Astrocyte (in vitro differentiated cells and primary cell): ENCODE results near the gene LCE5A. TPM values are rescaled to one million over a fixed set of nuclear protein-coding genes. Genes with fewer than 3 reads are reported as not detected.
"Not testable (repeated sequence)": the region's sequence is repeated elsewhere in the genome, so short reads cannot be mapped to it uniquely, and the experiment has no call there.

Experiments used
- DNase-seq: peaks from one replicate; pipeline ENCODE4 v3.0.0-alpha.2; 2010; ENCODE audit warnings: low read depth
- FAIRE-seq: peaks from 2 replicates; lab custom pipeline; 2011; peaks lifted over from hg19 to GRCh38; lab: Jason Lieb, UNC
- H2AFZ ChIP-seq: 2 replicates; pipeline ENCODE4 v1.6.0; 2012; ENCODE audit warnings: low read depth, low read length, inconsistent platforms
- H3K27ac ChIP-seq: 2 replicates; pipeline ENCODE4 v1.5.1; 2011; ENCODE audit warnings: low read depth, low read length, inconsistent platforms
- H3K27me3 ChIP-seq: 2 replicates; pipeline ENCODE4 v1.6.0; 2011; ENCODE audit warnings: low read length, inconsistent platforms; ENCODE audit not compliant: insufficient read depth
- H3K36me3 ChIP-seq: 2 replicates; pipeline ENCODE4 v1.5.1; 2011; ENCODE audit warnings: low read length, inconsistent platforms; ENCODE audit not compliant: insufficient read depth
- H3K4me1 ChIP-seq: 2 replicates; pipeline ENCODE4 v1.5.1; 2011; ENCODE audit warnings: low read length, inconsistent platforms; ENCODE audit not compliant: insufficient read depth
- H3K4me2 ChIP-seq: 2 replicates; pipeline ENCODE4 v1.6.0; 2012; ENCODE audit warnings: low read length, inconsistent platforms
- H3K4me3 ChIP-seq: 2 replicates; pipeline ENCODE4 v1.5.1; 2011; ENCODE audit warnings: low read depth, mild to moderate bottlenecking, low read length, inconsistent platforms; ENCODE audit not compliant: insufficient read depth
- H3K79me2 ChIP-seq: 2 replicates; pipeline ENCODE4 v1.6.0; 2012; ENCODE audit warnings: mild to moderate bottlenecking, low read length, inconsistent platforms; ENCODE audit not compliant: insufficient read depth
- H3K9ac ChIP-seq: 2 replicates; pipeline ENCODE4 v1.6.0; 2012; ENCODE audit warnings: mild to moderate bottlenecking, low read length, inconsistent platforms
- H3K9me3 ChIP-seq: 2 replicates; pipeline ENCODE4 v1.5.1; 2012; ENCODE audit warnings: low read depth, mild to moderate bottlenecking, low read length, inconsistent platforms; ENCODE audit not compliant: insufficient read depth
- H4K20me1 ChIP-seq: 2 replicates; pipeline ENCODE4 v1.6.0; 2012; ENCODE audit warnings: low read length, inconsistent platforms; ENCODE audit not compliant: insufficient read depth
- H3K27ac Mint-ChIP-seq: one replicate; pipeline ENCODE4 v1.8.0; 2021; ENCODE audit warnings: mild to moderate bottlenecking, mixed read lengths; ENCODE audit not compliant: unreplicated experiment
- H3K27me3 Mint-ChIP-seq: one replicate; pipeline ENCODE4 v1.8.0; 2021; ENCODE audit warnings: low read depth, mixed read lengths; ENCODE audit not compliant: unreplicated experiment
- H3K36me3 Mint-ChIP-seq: one replicate; pipeline ENCODE4 v1.8.0; 2021; ENCODE audit warnings: low read depth, mixed read lengths; ENCODE audit not compliant: unreplicated experiment
- H3K4me1 Mint-ChIP-seq: one replicate; pipeline ENCODE4 v1.8.0; 2021; ENCODE audit warnings: low read depth, mixed read lengths; ENCODE audit not compliant: unreplicated experiment
- H3K4me3 Mint-ChIP-seq: one replicate; pipeline ENCODE4 v1.8.0; 2021; ENCODE audit warnings: mild to moderate bottlenecking, moderate library complexity, mixed read lengths; ENCODE audit not compliant: unreplicated experiment
- H3K9me3 Mint-ChIP-seq: one replicate; pipeline ENCODE4 v1.8.0; 2021; ENCODE audit warnings: mild to moderate bottlenecking, mixed read lengths; ENCODE audit not compliant: unreplicated experiment
- CTCF ChIP-seq: IDR thresholded peaks from 2 replicates; pipeline ENCODE4 v1.5.1; 2011; ENCODE audit warnings: low read depth, mild to moderate bottlenecking, inconsistent platforms, low read length, moderate library complexity; ENCODE audit not compliant: insufficient read depth
- EZH2 ChIP-seq: IDR thresholded peaks from 2 replicates; pipeline ENCODE4 v1.6.1; 2012; ENCODE audit warnings: mild to moderate bottlenecking, low read length, inconsistent platforms; ENCODE audit not compliant: insufficient read depth
- total RNA-seq: library from RNA; stranded (reverse); gene quantifications from 2 replicates; pipeline ENCODE4 v1.2.1, GENCODE V29; 2021

LCE5A gene
- total RNA-seq, 1 donor from 2014 or later, result not detected

GRCh38 chr1:152481869-152482664 is 28.5 kb upstream of the LCE5A start:
- no peak overlapping the region for H3K4me3 Mint-ChIP-seq
- no peak overlapping the region for H3K4me3 ChIP-seq
- H3K27me3 ChIP-seq, result no peaks in the 10 kb centered on the region
- H3K9me3 Mint-ChIP-seq, result peaks cover 12% of the 10 kb centered on the region
- H3K27ac Mint-ChIP-seq, result no peak overlapping the region
- H3K9me3 ChIP-seq, result no peaks in the 10 kb centered on the region
- H3K36me3 Mint-ChIP-seq, result no peaks in the 10 kb centered on the region
- no peaks in the 10 kb centered on the region for H3K36me3 ChIP-seq
- peaks cover 5% of the 10 kb centered on the region for H3K27me3 Mint-ChIP-seq
- H3K4me1 Mint-ChIP-seq, result no peaks in the 10 kb centered on the region
- no peaks in the 10 kb centered on the region for H3K79me2 ChIP-seq
- no peak overlapping the region for H3K27ac ChIP-seq
- H3K9ac ChIP-seq, result no peak overlapping the region
- no peak overlapping the region for H2AFZ ChIP-seq
- H4K20me1 ChIP-seq, result no peaks in the 10 kb centered on the region
- no peaks in the 10 kb centered on the region for H3K4me1 ChIP-seq
- TF ChIP-seq CTCF (no peak), EZH2 (no peak)
- H3K4me2 ChIP-seq, result no peak overlapping the region
- FAIRE-seq, result no peak
- no peak for DNase-seq

GRCh38 chr1:152486400-152487006 is 24.1 kb upstream of the LCE5A start:
- no peaks in the 10 kb centered on the region for H3K9me3 ChIP-seq
- no peaks in the 10 kb centered on the region for H3K27me3 ChIP-seq
- no peak overlapping the region for H3K9ac ChIP-seq
- TF ChIP-seq CTCF (no peak), EZH2 (no peak)
- H2AFZ ChIP-seq, result no peak overlapping the region
- H3K4me3 ChIP-seq, result no peak overlapping the region
- no peak for DNase-seq
- no peaks in the 10 kb centered on the region for H3K4me1 ChIP-seq
- no peak overlapping the region for H3K4me3 Mint-ChIP-seq
- H3K36me3 ChIP-seq, result no peaks in the 10 kb centered on the region
- H3K27me3 Mint-ChIP-seq, result no peaks in the 10 kb centered on the region
- FAIRE-seq, result no peak
- no peak overlapping the region for H3K27ac ChIP-seq
- no peaks in the 10 kb centered on the region for H3K36me3 Mint-ChIP-seq
- H3K9me3 Mint-ChIP-seq, result peaks cover 5% of the 10 kb centered on the region
- no peak overlapping the region for H3K4me2 ChIP-seq
- H3K4me1 Mint-ChIP-seq, result no peaks in the 10 kb centered on the region
- H3K27ac Mint-ChIP-seq, result no peak overlapping the region
- H3K79me2 ChIP-seq, result no peaks in the 10 kb centered on the region
- no peaks in the 10 kb centered on the region for H4K20me1 ChIP-seq

GRCh38 chr1:152487871-152488270 is 22.7 kb upstream of the LCE5A start:
- no peak overlapping the region for H3K4me3 Mint-ChIP-seq
- no peak overlapping the region for H3K27ac Mint-ChIP-seq
- no peaks in the 10 kb centered on the region for H3K36me3 Mint-ChIP-seq
- no peak for DNase-seq
- no peaks in the 10 kb centered on the region for H3K27me3 Mint-ChIP-seq
- Histone ChIP-seq H3K4me2 (no peak overlapping the region), H2AFZ (no peak overlapping the region), H3K27ac (no peak overlapping the region), H3K36me3 (no peaks in the 10 kb centered on the region), H3K9ac (no peak overlapping the region), H3K79me2 (no peaks in the 10 kb centered on the region), H3K27me3 (no peaks in the 10 kb centered on the region), H3K4me1 (no peaks in the 10 kb centered on the region), H4K20me1 (no peaks in the 10 kb centered on the region), H3K9me3 (no peaks in the 10 kb centered on the region), H3K4me3 (no peak overlapping the region)
- TF ChIP-seq EZH2 (no peak), CTCF (no peak)
- H3K9me3 Mint-ChIP-seq, result peaks cover 5% of the 10 kb centered on the region
- FAIRE-seq, result no peak
- no peaks in the 10 kb centered on the region for H3K4me1 Mint-ChIP-seq

- not testable (repeated sequence) for H2AFZ ChIP-seq, FAIRE-seq, H3K4me1 ChIP-seq, H3K27ac ChIP-seq, H3K4me2 ChIP-seq, H3K4me1 Mint-ChIP-seq, H3K27ac Mint-ChIP-seq, H3K36me3 Mint-ChIP-seq, H3K9ac ChIP-seq, H3K9me3 ChIP-seq, H4K20me1 ChIP-seq, H3K27me3 ChIP-seq, H3K27me3 Mint-ChIP-seq, H3K4me3 ChIP-seq, H3K36me3 ChIP-seq, H3K9me3 Mint-ChIP-seq, H3K79me2 ChIP-seq, DNase-seq, H3K4me3 Mint-ChIP-seq
These were observed 19.1 kb upstream of the LCE5A start for GRCh38 chr1:152491537-152491936.
